Upper lobe of left lung (tissue), 6 donors: Measurements from ENCODE around the gene GP5. TPM values are rescaled to one million over a fixed set of nuclear protein-coding genes. Genes with fewer than 3 reads are reported as not detected.

Source experiments
- ATAC-seq, 2 donors: fragments of 200-7000 bp; cut with Tn5 transposase; one replicate each; pipeline ENCODE4 v1.9.1; 2022; ENCODE audit warnings: mild to moderate bottlenecking in 2 of 2, moderate library complexity in 2 of 2; ENCODE audit not compliant: low FRiP score in 2 of 2
- DNase-seq, 2 donors: peaks; one replicate each; pipeline ENCODE4 v3.0.0-alpha.2; 2019 to 2020
- H3K27ac ChIP-seq, 4 donors: fragments of 200-600 bp; sonication (generic); one replicate each; pipeline ENCODE4 v1.5.1; 2016 to 2019
- H3K27me3 ChIP-seq, 4 donors: fragments of 200-600 bp; sonication (generic); one replicate each; pipeline ENCODE4 v1.5.1; 2017 to 2019
- H3K36me3 ChIP-seq, 4 donors: fragments of 200-600 bp; sonication (generic); one replicate each; pipeline ENCODE4 v1.5.1; 2016 to 2019
- H3K4me1 ChIP-seq, 4 donors: fragments of 200-600 bp; sonication (generic); one replicate each; pipeline ENCODE4 v1.5.1; 2018 to 2019
- H3K4me3 ChIP-seq, 4 donors: fragments of 200-600 bp; sonication (generic); one replicate each; pipeline ENCODE4 v1.5.1; 2017 to 2019; ENCODE audit warnings: mild to moderate bottlenecking in 2 of 4, moderate library complexity in 1 of 4
- H3K9me3 ChIP-seq, 4 donors: fragments of 200-600 bp; sonication (generic); one replicate each; pipeline ENCODE4 v1.5.1; 2018 to 2019
- CTCF ChIP-seq, 6 experiments: fragments of 450-650 bp in 4 of 6; fragments of 200-600 bp in 2 of 6; sonication (generic) in 2 of 6; IDR thresholded peaks; one replicate each; pipeline ENCODE4 v1.5.1; 2016 to 2019; ENCODE audit warnings: antibody characterized with exemption in 6 of 6
- EP300 ChIP-seq, 4 donors: sonication (generic); formaldehyde crosslinking; IDR thresholded peaks; one replicate each; pipeline ENCODE4 v1.5.1; 2017; ENCODE audit warnings: antibody characterized with exemption in 4 of 4, control low read depth in 2 of 4
- POLR2A ChIP-seq, 4 donors: fragments of 450-650 bp; IDR thresholded peaks; one replicate each; pipeline ENCODE4 v1.5.1; 2016 to 2017; ENCODE audit warnings: antibody characterized with exemption in 4 of 4, mild to moderate bottlenecking in 2 of 4
- POLR2AphosphoS5 ChIP-seq, 2 donors: sonication (generic); formaldehyde crosslinking; IDR thresholded peaks; one replicate each; pipeline ENCODE4 v1.5.1; 2017; ENCODE audit warnings: antibody characterized with exemption in 2 of 2
- WGBS, 2 donors: methylation state at CpG; one replicate each; pipeline ENCODE4 v1.1.5; 2017 to 2018; 5-methylcytosine and 5-hydroxymethylcytosine counted together
- total RNA-seq, 6 donors: library from RNA; depleted of rRNA in 4 of 6; stranded (reverse); fragments of >200 nt in 4 of 6; gene quantifications; one replicate each; pipeline versions ENCODE4 v1.1.0 to v1.2.1, GENCODE V29; 2016 to 2021
- donor health status: DM: no; HTN: no; CAD: no; lungs with moderate emphysema.
- donor health status: DM: no; HTN: yes; CAD: no; lungs with severe emphysema.

Gene GP5
- total RNA-seq, 6 donors from 2014 or later: 0.09 to 1.1 (median 0.20) TPM; not detected in 2

GRCh38 chr3:194431554-194431953 is 32.5 kb upstream of the GP5 start:
- H3K4me3 ChIP-seq: no peak overlapping the region
- H3K9me3 ChIP-seq: no peaks in the 10 kb centered on the region
- no peaks in the 10 kb centered on the region for H3K27me3 ChIP-seq
- H3K4me1 ChIP-seq: no peaks in the 10 kb centered on the region
- peaks cover 6 to 89% (median 41%) of the 10 kb centered on the region in 4 donors for H3K36me3 ChIP-seq
- H3K27ac ChIP-seq: no peak overlapping the region
- no peak for TF ChIP-seq EP300 (IDR thresholded peaks at IDR 0.05)
- no peak for TF ChIP-seq POLR2AphosphoS5 (IDR thresholded peaks at IDR 0.05)
- TF ChIP-seq CTCF (IDR thresholded peaks at IDR 0.05): no peak
- TF ChIP-seq POLR2A (IDR thresholded peaks at IDR 0.05): no peak
- WGBS, 2 donors: 84 to 85% methylated on average over 5 of the region's 5 CpGs
- ATAC-seq (no peak), DNase-seq (no peak)

- no peak for ATAC-seq
- no peak overlapping the region for H3K4me3 ChIP-seq
- DNase-seq: no peak
- H3K27me3 ChIP-seq: no peaks in the 10 kb centered on the region
- TF ChIP-seq CTCF (IDR thresholded peaks at IDR 0.05) (no peak), POLR2AphosphoS5 (IDR thresholded peaks at IDR 0.05) (no peak), POLR2A (IDR thresholded peaks at IDR 0.05) (no peak), EP300 (IDR thresholded peaks at IDR 0.05) (no peak)
- H3K36me3 ChIP-seq: peaks cover 17 to 65% (median 32%) of the 10 kb centered on the region in 4 donors
- WGBS, 2 donors: 96% methylated on average over 4 of the region's 4 CpGs
- no peak overlapping the region for H3K27ac ChIP-seq
- H3K9me3 ChIP-seq: no peaks in the 10 kb centered on the region
- H3K4me1 ChIP-seq: no peaks in the 10 kb centered on the region
Measured at GRCh38 chr3:194425399-194425798, 26.3 kb upstream of the GP5 start.

GRCh38 chr3:194424953-194425352 is 25.9 kb upstream of the GP5 start:
- no peak overlapping the region for H3K4me3 ChIP-seq
- no peak overlapping the region for H3K27ac ChIP-seq
- no peaks in the 10 kb centered on the region for H3K4me1 ChIP-seq
- H3K9me3 ChIP-seq: no peaks in the 10 kb centered on the region
- peaks cover 17 to 62% (median 31%) of the 10 kb centered on the region in 4 donors for H3K36me3 ChIP-seq
- WGBS, 2 donors: 94 to 95% methylated on average over 7 of the region's 7 CpGs
- TF ChIP-seq EP300 (IDR thresholded peaks at IDR 0.05): no peak
- no peak for TF ChIP-seq POLR2AphosphoS5 (IDR thresholded peaks at IDR 0.05)
- TF ChIP-seq POLR2A (IDR thresholded peaks at IDR 0.05): no peak
- TF ChIP-seq CTCF (IDR thresholded peaks at IDR 0.05): no peak
- no peak for DNase-seq
- H3K27me3 ChIP-seq: no peaks in the 10 kb centered on the region
- ATAC-seq: no peak

- Histone ChIP-seq H3K4me3 (no peak overlapping the region), H3K27ac (no peak overlapping the region), H3K36me3 (peaks cover 17 to 62% (median 25%) of the 10 kb centered on the region in 4 donors), H3K9me3 (no peaks in the 10 kb centered on the region), H3K27me3 (no peaks in the 10 kb centered on the region), H3K4me1 (no peaks in the 10 kb centered on the region)
- WGBS, 2 donors: 98 to 100% methylated on average over 1 of the region's 1 CpG
- ATAC-seq: no peak
- no peak for DNase-seq
- TF ChIP-seq CTCF (IDR thresholded peaks at IDR 0.05) (no peak), EP300 (IDR thresholded peaks at IDR 0.05) (no peak)
Measured at GRCh38 chr3:194424373-194424772, 25.3 kb upstream of the GP5 start.

GRCh38 chr3:194423317-194423716 is 24.3 kb upstream of the GP5 start:
- no peaks in the 10 kb centered on the region for H3K4me1 ChIP-seq

More at GRCh38 chr3:194423317-194423716, 24.3 kb upstream of the GP5 start:
- TF ChIP-seq EP300 (IDR thresholded peaks at IDR 0.05) (no peak), POLR2A (IDR thresholded peaks at IDR 0.05) (no peak)
- 71 to 85% methylated on average over 3 of the region's 3 CpGs for WGBS, 2 donors
- no peak for ATAC-seq
- no peak for DNase-seq
- Histone ChIP-seq H3K27ac (no peak overlapping the region), H3K36me3 (peaks cover 17 to 60% (median 23%) of the 10 kb centered on the region in 4 donors), H3K27me3 (no peaks in the 10 kb centered on the region), H3K9me3 (no peaks in the 10 kb centered on the region), H3K4me3 (no peak overlapping the region)
